Osteocyte (in vitro differentiated cells): ENCODE measurements around the gene GYS2. TPM values are rescaled to one million over a fixed set of nuclear protein-coding genes. Genes with fewer than 3 reads are reported as not detected.

Source experiments
- DNase-seq: peaks from one replicate; pipeline ENCODE4 v3.0.0; 2021; ENCODE audit warnings: mixed read lengths; ENCODE audit not compliant: unreplicated experiment; ENCODE audit errors: extremely low spot score
- H3K27ac Mint-ChIP-seq: one replicate; pipeline ENCODE4 v1.8.0; 2021; ENCODE audit warnings: mild to moderate bottlenecking, mixed read lengths; ENCODE audit not compliant: unreplicated experiment
- H3K27me3 Mint-ChIP-seq: one replicate; pipeline ENCODE4 v1.8.0; 2021; ENCODE audit warnings: mixed read lengths; ENCODE audit not compliant: unreplicated experiment
- H3K36me3 Mint-ChIP-seq: one replicate; pipeline ENCODE4 v1.8.0; 2021; ENCODE audit warnings: mixed read lengths; ENCODE audit not compliant: unreplicated experiment
- H3K4me1 Mint-ChIP-seq: one replicate; pipeline ENCODE4 v1.8.0; 2021; ENCODE audit warnings: mixed read lengths; ENCODE audit not compliant: unreplicated experiment
- H3K4me3 Mint-ChIP-seq: one replicate; pipeline ENCODE4 v1.8.0; 2021; ENCODE audit warnings: mild to moderate bottlenecking, moderate library complexity, mixed read lengths; ENCODE audit not compliant: unreplicated experiment
- H3K9me3 Mint-ChIP-seq: one replicate; pipeline ENCODE4 v1.8.0; 2021; ENCODE audit warnings: mixed read lengths; ENCODE audit not compliant: unreplicated experiment
- total RNA-seq: library from RNA; stranded (reverse); gene quantifications from 2 replicates; pipeline ENCODE4 v1.2.1, GENCODE V29; 2021
- TF ChIP-seq, protein P1 (sequence below): fragments of 200-600 bp; sonication (generic); IDR thresholded peaks from 2 replicates; pipeline ENCODE4 v1.5.0; 2021; ENCODE audit warnings: antibody characterized with exemption, mild to moderate bottlenecking, moderate library complexity

The GYS2 gene
- total RNA-seq, 1 donor from 2014 or later: not detected

DNA sequence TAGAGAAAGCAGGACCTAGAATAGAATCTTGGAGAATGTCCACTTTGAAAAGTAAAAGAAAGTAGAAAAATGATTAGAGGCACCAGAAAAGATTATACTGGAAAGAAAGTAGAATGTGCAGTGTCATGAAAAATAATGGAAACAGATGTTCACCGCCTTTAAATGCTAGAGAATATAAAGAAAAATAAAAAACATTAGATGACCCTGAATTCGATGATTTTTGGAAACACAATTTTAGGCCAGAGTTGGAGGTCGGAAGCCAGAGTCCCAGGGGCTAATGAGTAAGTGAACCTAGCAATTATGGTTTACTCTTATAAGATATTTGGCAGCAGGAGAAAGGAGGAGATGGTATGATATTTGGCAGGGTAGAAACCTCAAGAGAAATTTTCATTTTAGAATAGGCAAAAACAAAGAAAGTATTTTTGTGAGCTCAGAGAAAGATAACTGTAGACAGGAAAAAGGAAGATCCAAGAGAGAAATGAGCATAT, 37.7 kb downstream of the GYS2 start:
- no peaks in the 10 kb centered on the region for H3K36me3 Mint-ChIP-seq
- TF ChIP-seq, protein P1, sequence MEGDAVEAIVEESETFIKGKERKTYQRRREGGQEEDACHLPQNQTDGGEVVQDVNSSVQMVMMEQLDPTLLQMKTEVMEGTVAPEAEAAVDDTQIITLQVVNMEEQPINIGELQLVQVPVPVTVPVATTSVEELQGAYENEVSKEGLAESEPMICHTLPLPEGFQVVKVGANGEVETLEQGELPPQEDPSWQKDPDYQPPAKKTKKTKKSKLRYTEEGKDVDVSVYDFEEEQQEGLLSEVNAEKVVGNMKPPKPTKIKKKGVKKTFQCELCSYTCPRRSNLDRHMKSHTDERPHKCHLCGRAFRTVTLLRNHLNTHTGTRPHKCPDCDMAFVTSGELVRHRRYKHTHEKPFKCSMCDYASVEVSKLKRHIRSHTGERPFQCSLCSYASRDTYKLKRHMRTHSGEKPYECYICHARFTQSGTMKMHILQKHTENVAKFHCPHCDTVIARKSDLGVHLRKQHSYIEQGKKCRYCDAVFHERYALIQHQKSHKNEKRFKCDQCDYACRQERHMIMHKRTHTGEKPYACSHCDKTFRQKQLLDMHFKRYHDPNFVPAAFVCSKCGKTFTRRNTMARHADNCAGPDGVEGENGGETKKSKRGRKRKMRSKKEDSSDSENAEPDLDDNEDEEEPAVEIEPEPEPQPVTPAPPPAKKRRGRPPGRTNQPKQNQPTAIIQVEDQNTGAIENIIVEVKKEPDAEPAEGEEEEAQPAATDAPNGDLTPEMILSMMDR: no peak
- DNase-seq: no peak
- no peaks in the 10 kb centered on the region for H3K4me1 Mint-ChIP-seq
- H3K9me3 Mint-ChIP-seq: no peaks in the 10 kb centered on the region
- H3K27ac Mint-ChIP-seq: no peak overlapping the region
- no peaks in the 10 kb centered on the region for H3K27me3 Mint-ChIP-seq
- no peak overlapping the region for H3K4me3 Mint-ChIP-seq

DNA sequence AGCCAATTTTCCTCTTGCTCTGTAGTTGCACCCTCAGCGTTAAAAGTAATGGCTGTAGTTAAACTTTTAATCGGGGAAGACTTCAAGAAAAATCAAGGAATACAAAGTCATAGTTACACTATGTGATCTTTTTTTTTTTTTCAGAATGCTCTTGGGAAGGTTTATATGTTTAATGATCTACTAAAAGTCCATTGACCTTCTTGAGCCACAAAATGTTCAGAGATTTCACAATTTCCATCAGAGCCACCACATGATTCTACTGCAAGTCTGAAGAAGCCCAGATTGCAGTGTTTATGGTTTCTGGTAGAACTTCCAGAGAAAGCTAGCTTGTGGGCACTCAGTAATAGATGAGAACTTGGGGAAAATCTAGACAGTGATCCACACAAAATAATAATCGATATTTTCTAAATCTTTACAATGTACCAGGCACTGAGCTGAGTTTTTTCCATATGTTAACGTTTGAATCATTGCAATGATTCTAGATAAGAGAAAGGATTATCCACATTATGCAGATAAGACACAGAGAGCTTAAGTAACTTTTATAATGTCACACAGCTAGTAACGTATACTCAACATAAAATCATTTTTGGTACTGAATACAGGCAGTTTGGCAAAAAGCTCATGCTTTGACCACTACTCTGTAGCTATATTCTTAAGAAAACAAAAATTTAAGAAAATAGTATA, 38.3 kb downstream of the GYS2 start:
- H3K27ac Mint-ChIP-seq: no peak overlapping the region
- no peaks in the 10 kb centered on the region for H3K9me3 Mint-ChIP-seq
- no peak for DNase-seq
- no peaks in the 10 kb centered on the region for H3K36me3 Mint-ChIP-seq
- no peaks in the 10 kb centered on the region for H3K4me1 Mint-ChIP-seq
- H3K27me3 Mint-ChIP-seq: no peaks in the 10 kb centered on the region
- TF ChIP-seq, protein P1: no peak
- no peak overlapping the region for H3K4me3 Mint-ChIP-seq

DNA sequence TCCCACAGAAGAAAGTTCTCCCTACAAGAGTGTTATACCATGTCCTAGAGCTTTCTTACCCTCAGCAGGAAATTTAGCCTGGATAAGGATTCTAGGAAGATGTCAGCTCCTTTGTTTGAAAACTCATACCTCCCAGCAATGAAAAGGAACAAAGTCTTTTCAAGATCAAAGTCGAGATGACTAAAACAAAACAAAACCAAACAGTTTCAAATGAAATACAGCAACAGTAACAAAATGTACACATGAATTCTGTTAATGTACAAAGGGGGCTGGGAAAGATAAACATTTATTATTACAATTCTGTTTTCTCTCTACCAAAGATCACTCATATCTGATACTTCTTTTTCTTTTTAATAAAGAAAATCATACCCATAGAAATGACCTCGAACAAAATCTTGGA, 41.8 kb downstream of the GYS2 start:
- no peak overlapping the region for H3K27ac Mint-ChIP-seq
- H3K27me3 Mint-ChIP-seq: no peaks in the 10 kb centered on the region
- no peak overlapping the region for H3K4me3 Mint-ChIP-seq
- TF ChIP-seq, protein P1: no peak
- H3K9me3 Mint-ChIP-seq: no peaks in the 10 kb centered on the region
- H3K4me1 Mint-ChIP-seq: peaks cover 8% of the 10 kb centered on the region
- no peaks in the 10 kb centered on the region for H3K36me3 Mint-ChIP-seq
- no peak for DNase-seq

DNA sequence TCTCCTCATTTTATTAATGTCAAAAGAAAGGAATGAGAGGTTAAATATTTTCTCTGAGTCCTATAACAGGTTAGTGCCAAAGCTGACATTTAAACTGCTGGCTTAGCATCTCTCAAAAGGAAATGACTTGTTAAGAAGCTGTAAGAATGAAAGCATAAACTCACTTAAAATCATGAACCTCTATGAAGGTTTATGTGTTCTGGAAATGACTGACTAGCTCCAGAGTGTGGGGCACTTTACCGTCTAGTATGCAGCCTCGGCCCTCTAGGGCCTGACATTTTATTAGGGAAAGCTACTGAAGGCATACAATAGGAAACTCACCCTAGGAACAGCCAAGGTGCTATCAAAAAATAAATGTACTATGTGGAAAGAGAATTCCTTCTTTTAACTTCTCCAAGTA, 43.5 kb downstream of the GYS2 start:
- Mint-ChIP-seq H3K36me3 (no peaks in the 10 kb centered on the region), H3K27ac (no peak overlapping the region), H3K27me3 (no peaks in the 10 kb centered on the region), H3K4me3 (no peak overlapping the region), H3K9me3 (no peaks in the 10 kb centered on the region), H3K4me1 (peaks cover 8% of the 10 kb centered on the region)
- TF ChIP-seq, protein P1: no peak
- no peak for DNase-seq

DNA sequence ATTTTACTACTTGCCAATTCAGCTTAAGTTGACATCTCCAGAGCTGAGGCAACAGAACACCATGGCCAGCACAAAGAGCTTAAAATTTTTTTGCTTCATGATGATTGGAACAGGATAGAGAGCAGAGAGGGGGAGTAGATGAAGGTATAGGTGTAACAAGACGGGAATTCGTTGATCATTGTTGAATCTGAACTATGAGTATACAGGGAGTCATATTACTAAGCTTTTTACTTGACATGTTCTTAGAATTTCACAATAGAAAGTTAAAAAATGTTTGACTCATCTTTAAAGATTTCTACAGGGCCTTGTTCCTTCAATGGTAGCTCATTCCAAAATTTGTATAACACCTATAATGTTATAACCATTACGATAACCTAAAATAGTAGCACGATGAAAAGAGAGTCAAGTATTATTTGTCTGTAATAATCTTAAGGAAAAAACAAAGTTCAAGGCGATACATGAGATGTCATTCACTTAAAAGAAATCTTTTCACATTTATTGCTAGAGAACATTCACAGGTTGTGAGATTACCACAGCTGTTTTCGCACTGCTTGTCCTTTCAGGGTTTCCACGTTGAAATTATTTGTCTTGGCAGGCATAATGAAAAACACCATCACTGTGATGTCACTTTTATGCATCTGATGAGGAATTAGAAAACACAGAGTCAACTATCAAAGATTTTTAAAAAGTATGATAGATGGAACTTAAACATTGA, 44.6 kb downstream of the GYS2 start:
- Mint-ChIP-seq H3K9me3 (no peaks in the 10 kb centered on the region), H3K4me1 (peaks cover 8% of the 10 kb centered on the region), H3K36me3 (no peaks in the 10 kb centered on the region), H3K4me3 (no peak overlapping the region), H3K27ac (peak overlapping the region; percentile 0), H3K27me3 (no peaks in the 10 kb centered on the region)
- DNase-seq: no peak
- TF ChIP-seq, protein P1: no peak
